H9 (cell line): ENCODE data around the gene TSPAN3. TPM values are rescaled to one million over a fixed set of nuclear protein-coding genes. Genes with fewer than 3 reads are reported as not detected.

ENCODE experiments used
- DNase-seq: peaks from one replicate; pipeline ENCODE4 v3.0.0-alpha.2; 2017
- H2AFZ ChIP-seq: one replicate; pipeline ENCODE4 v1.6.1; 2013; ENCODE audit warnings: mild to moderate bottlenecking, low read length, control low read depth, moderate library complexity
- H2AK5ac ChIP-seq: 2 replicates; pipeline ENCODE4 v1.6.1; 2013; ENCODE audit warnings: low read length, control low read depth, mixed read lengths; ENCODE audit not compliant: insufficient read length
- H2BK120ac ChIP-seq: one replicate; pipeline ENCODE4 v1.6.1; 2013; ENCODE audit warnings: low read depth, mild to moderate bottlenecking, low read length, control low read depth, inconsistent platforms; ENCODE audit not compliant: poor library complexity, severe bottlenecking
- H2BK12ac ChIP-seq: 2 replicates; pipeline ENCODE4 v1.6.1; 2013; ENCODE audit warnings: low read length, control low read depth, mixed read lengths, low read depth; ENCODE audit not compliant: insufficient read length
- H2BK15ac ChIP-seq: 2 replicates; pipeline ENCODE4 v1.6.1; 2013; ENCODE audit warnings: low read depth, low read length, control low read depth
- H2BK20ac ChIP-seq: one replicate; pipeline ENCODE4 v1.6.1; 2013; ENCODE audit warnings: low read depth, mild to moderate bottlenecking, low read length, control low read depth, inconsistent platforms; ENCODE audit not compliant: poor library complexity, severe bottlenecking
- H2BK5ac ChIP-seq: 2 replicates; pipeline ENCODE4 v1.6.1; 2013; ENCODE audit warnings: low read length, control low read depth, mixed read lengths; ENCODE audit not compliant: insufficient read length
- H3K14ac ChIP-seq: 2 replicates; pipeline ENCODE4 v1.6.1; 2013; ENCODE audit warnings: low read length, control low read depth; ENCODE audit not compliant: insufficient read depth
- H3K18ac ChIP-seq: 2 replicates; pipeline ENCODE4 v1.6.1; 2013; ENCODE audit warnings: low read depth, mild to moderate bottlenecking, mixed read lengths, low read length, control low read depth; ENCODE audit not compliant: insufficient read length
- H3K23ac ChIP-seq: 2 replicates; pipeline ENCODE4 v1.6.1; 2013; ENCODE audit warnings: low read length, control low read depth, mixed read lengths, low read depth; ENCODE audit not compliant: insufficient read length
- H3K23me2 ChIP-seq: 2 replicates; pipeline ENCODE4 v1.6.1; 2013; ENCODE audit warnings: low read depth, mild to moderate bottlenecking, mixed read lengths, low read length, control low read depth; ENCODE audit not compliant: insufficient read length, poor library complexity, severe bottlenecking
- H3K27ac ChIP-seq: 2 replicates; pipeline ENCODE4 v1.5.1; 2013; ENCODE audit warnings: low read length, control low read depth, mixed read lengths, low read depth; ENCODE audit not compliant: insufficient read length
- H3K27me3 ChIP-seq: 2 replicates; pipeline ENCODE4 v1.6.1; 2013; ENCODE audit warnings: low read length, control low read depth, inconsistent platforms; ENCODE audit not compliant: insufficient read depth
- H3K4ac ChIP-seq: 2 replicates; pipeline ENCODE4 v1.6.1; 2013; ENCODE audit warnings: low read depth, mild to moderate bottlenecking, control low read depth, inconsistent platforms, low read length, moderate library complexity
- H3K4me1 ChIP-seq: 2 replicates; pipeline ENCODE4 v1.6.1; 2013; ENCODE audit warnings: low read length, control low read depth, inconsistent platforms; ENCODE audit not compliant: insufficient read depth
- H3K4me2 ChIP-seq: 2 replicates; pipeline ENCODE4 v1.6.1; 2013; ENCODE audit warnings: low read length, control low read depth, mixed read lengths; ENCODE audit not compliant: insufficient read length, insufficient read depth
- H3K56ac ChIP-seq: 2 replicates; pipeline ENCODE4 v1.6.1; 2013; ENCODE audit warnings: low read depth, mild to moderate bottlenecking, mixed read lengths, low read length, control low read depth; ENCODE audit not compliant: insufficient read length
- H3K79me1 ChIP-seq: 2 replicates; pipeline ENCODE4 v1.6.1; 2013; ENCODE audit warnings: low read depth, mild to moderate bottlenecking, moderate library complexity, low read length, control low read depth, inconsistent platforms; ENCODE audit not compliant: insufficient read depth, poor library complexity, severe bottlenecking
- H3K79me2 ChIP-seq: 2 replicates; pipeline ENCODE4 v1.6.1; 2013; ENCODE audit warnings: low read length, control low read depth, inconsistent platforms; ENCODE audit not compliant: insufficient read depth
- H3K9ac ChIP-seq: 2 replicates; pipeline ENCODE4 v1.6.1; 2013; ENCODE audit warnings: low read length, control low read depth, mixed read lengths; ENCODE audit not compliant: insufficient read length; ENCODE audit errors: extremely low read depth
- H3K9me3 ChIP-seq: one replicate; pipeline ENCODE4 v1.6.1; 2013; ENCODE audit warnings: low read depth, low read length, inconsistent platforms; ENCODE audit not compliant: control insufficient read depth
- H3T11ph ChIP-seq: one replicate; pipeline ENCODE4 v1.6.1; 2013; ENCODE audit warnings: mild to moderate bottlenecking, low read length, control low read depth, inconsistent platforms
- H4K20me1 ChIP-seq: one replicate; pipeline ENCODE4 v1.6.1; 2013; ENCODE audit not compliant: control insufficient read depth, insufficient read length, insufficient read depth
- H4K5ac ChIP-seq: 2 replicates; pipeline ENCODE4 v1.6.1; 2013; ENCODE audit warnings: low read depth, mild to moderate bottlenecking, mixed read lengths, low read length, control low read depth; ENCODE audit not compliant: insufficient read length
- H4K8ac ChIP-seq: replicated peaks from 2 replicates; pipeline ENCODE4 v1.6.1; 2013; ENCODE audit warnings: low read length, control low read depth, mixed read lengths, low read depth; ENCODE audit not compliant: insufficient read length
- H4K91ac ChIP-seq: 2 replicates; pipeline ENCODE4 v1.6.1; 2013; ENCODE audit warnings: low read depth, mild to moderate bottlenecking, moderate library complexity, mixed read lengths, low read length, control low read depth; ENCODE audit not compliant: insufficient read length
- H3K27ac Mint-ChIP-seq, 3 experiments: 2 replicates in 2 of 3; 3 replicates in 1 of 3; pipeline ENCODE4 v1.8.0; 2020 to 2021; ENCODE audit warnings: mixed read lengths in 3 of 3, mild to moderate bottlenecking in 1 of 3, moderate library complexity in 1 of 3
- H3K27me3 Mint-ChIP-seq: 2 replicates; pipeline ENCODE4 v1.8.0; 2021; ENCODE audit warnings: low read depth, mild to moderate bottlenecking, moderate library complexity, mixed read lengths
- H3K36me3 Mint-ChIP-seq, 3 experiments: 2 replicates in 2 of 3; 3 replicates in 1 of 3; pipeline ENCODE4 v1.8.0; 2020 to 2021; ENCODE audit warnings: low read depth in 3 of 3, mixed read lengths in 3 of 3; ENCODE audit not compliant: insufficient read depth in 1 of 3
- H3K4me1 Mint-ChIP-seq, 2 experiments: 2 replicates each; pipeline ENCODE4 v1.8.0; 2020; ENCODE audit warnings: mixed read lengths in 2 of 2
- H3K4me3 Mint-ChIP-seq, 2 experiments: 2 replicates in 1 of 2; 3 replicates in 1 of 2; pipeline ENCODE4 v1.8.0; 2020 to 2021; ENCODE audit warnings: mild to moderate bottlenecking in 2 of 2, mixed read lengths in 2 of 2, moderate library complexity in 1 of 2
- H3K9me3 Mint-ChIP-seq, 2 experiments: 2 replicates in 1 of 2; 3 replicates in 1 of 2; pipeline ENCODE4 v1.8.0; 2020; ENCODE audit warnings: mild to moderate bottlenecking in 2 of 2, mixed read lengths in 2 of 2, moderate library complexity in 1 of 2
- CTCF ChIP-seq: fragments of 200-600 bp; sonication (generic); conservative IDR thresholded peaks from 3 replicates; pipeline ENCODE4 v1.8.0; 2021; ENCODE audit warnings: antibody characterized with exemption, mild to moderate bottlenecking
- WGBS: extraction: QIAGEN DNeasy Blood & Tissue Kit; methylation state at CpG from one replicate; pipeline ENCODE4 v1.1.7; 2013; ENCODE audit warnings: missing lambda C conversion rate, low lambda C conversion rate, mixed read lengths; ENCODE audit not compliant: insufficient read length; ENCODE audit errors: extremely low coverage; 5-methylcytosine and 5-hydroxymethylcytosine counted together
- total RNA-seq: library from RNA; stranded (reverse); gene quantifications from 2 replicates; pipeline ENCODE4 v1.2.1, GENCODE V29; 2021

The TSPAN3 gene
- total RNA-seq, 1 experiment from 2014 or later: 117 TPM

DNA sequence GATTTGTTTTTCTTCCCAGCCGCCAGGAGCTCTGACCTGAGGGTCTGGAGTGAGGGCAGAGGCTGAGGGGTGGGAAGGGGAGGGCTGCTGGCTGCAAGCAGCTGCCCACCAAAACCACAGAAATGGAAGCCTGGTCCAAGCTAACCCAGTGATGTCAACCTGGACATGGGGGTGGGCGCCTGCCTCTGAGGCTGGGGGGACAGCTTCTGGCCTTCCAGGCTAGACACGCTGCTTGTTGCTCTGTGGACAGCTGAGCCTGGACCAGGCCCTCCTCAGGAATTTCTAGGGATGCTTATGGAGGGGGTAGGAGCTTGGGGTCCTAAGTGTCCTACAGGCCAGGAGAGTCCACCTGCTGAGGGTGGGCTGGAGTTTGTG is 54.6 kb downstream of the TSPAN3 start:
- no peak overlapping the region for H3K27ac ChIP-seq
- H3K9ac ChIP-seq: no peak overlapping the region
- H2AK5ac ChIP-seq: no peak overlapping the region
- TF ChIP-seq CTCF: no peak
- no peak overlapping the region for H3K23ac ChIP-seq
- DNase-seq: no peak
- no peaks in the 10 kb centered on the region for H3K27me3 ChIP-seq
- H4K5ac ChIP-seq: no peak overlapping the region
- H3K9me3 ChIP-seq: no peaks in the 10 kb centered on the region
- no peak overlapping the region for H3K4ac ChIP-seq
- H3K27me3 Mint-ChIP-seq: no peaks in the 10 kb centered on the region; the same call in 1 of the 2 replicates
- no peak overlapping the region for H2AFZ ChIP-seq
- no peak overlapping the region for H3K56ac ChIP-seq
- H2BK15ac ChIP-seq: no peak overlapping the region
- H3K79me2 ChIP-seq: no peaks in the 10 kb centered on the region
- no peak overlapping the region for H3K4me3 Mint-ChIP-seq
- H3T11ph ChIP-seq: no peak overlapping the region
- 0 out of 4 replicates have a peak, but pooled peaks cover 0 to 4% of the 10 kb centered on the region in 2 experiments for H3K4me1 Mint-ChIP-seq
- no peaks in the 10 kb centered on the region for H3K9me3 Mint-ChIP-seq
- H3K23me2 ChIP-seq: no peaks in the 10 kb centered on the region
- H4K8ac ChIP-seq: no peak overlapping the region
- H2BK12ac ChIP-seq: no peak overlapping the region
- no peak overlapping the region for H4K91ac ChIP-seq
- no peak overlapping the region for H2BK120ac ChIP-seq
- H3K79me1 ChIP-seq: no peaks in the 10 kb centered on the region
- no peak overlapping the region for H2BK5ac ChIP-seq
- H3K4me1 ChIP-seq: no peaks in the 10 kb centered on the region
- H3K27ac Mint-ChIP-seq: no peak overlapping the region
- no peaks in the 10 kb centered on the region for H3K36me3 Mint-ChIP-seq
- no peak overlapping the region for H2BK20ac ChIP-seq
- WGBS: no CpG with 5 or more reads among the region's 3 CpGs
- H3K18ac ChIP-seq: no peak overlapping the region
- no peaks in the 10 kb centered on the region for H4K20me1 ChIP-seq
- no peak overlapping the region for H3K14ac ChIP-seq
- H3K4me2 ChIP-seq: no peak overlapping the region
